Measurements from ENCODE around the gene NEK6.

NEK6 gene

DNA sequence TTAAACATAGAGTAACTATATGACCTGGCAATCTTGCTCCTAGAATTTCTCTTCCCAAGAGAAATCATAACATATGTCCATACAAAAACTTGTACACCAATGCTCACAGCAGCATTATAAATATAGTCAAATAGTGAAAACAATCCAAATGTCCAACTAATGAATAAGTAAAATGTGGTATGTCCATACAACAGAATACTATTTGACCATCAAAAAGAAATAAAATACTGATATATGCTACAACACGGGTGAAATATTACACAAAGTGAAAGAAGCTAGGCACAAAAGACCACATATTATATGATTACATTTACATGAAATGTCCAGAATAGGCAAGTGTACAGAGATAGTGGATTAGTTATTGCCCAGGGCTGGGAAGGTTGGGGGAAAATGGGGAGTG is 116.1 kb downstream of the NEK6 start:
- DNase-seq (ENCODE audit: low read depth), result no peak

DNA sequence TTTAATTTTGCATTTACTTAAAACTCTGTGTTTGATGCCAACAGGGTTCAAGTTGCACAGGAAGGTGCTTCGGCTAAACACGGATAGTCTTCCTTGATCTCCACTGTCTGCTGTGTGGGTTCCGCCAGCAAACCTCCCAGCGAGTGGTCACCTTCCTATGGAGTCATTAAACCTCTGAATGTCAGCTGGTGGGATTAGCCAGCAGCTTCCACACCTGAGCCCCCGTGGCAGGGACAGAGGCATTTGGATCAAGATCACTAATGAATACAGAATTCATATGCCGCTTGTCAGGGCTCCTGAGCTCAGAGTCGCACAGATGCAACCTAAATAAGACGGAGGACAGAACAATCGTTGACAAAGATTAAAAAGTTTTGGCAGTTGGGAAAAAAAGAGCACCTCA is 118.0 kb downstream of the NEK6 start:
- no peak for DNase-seq (ENCODE audit: low read depth)

DNA sequence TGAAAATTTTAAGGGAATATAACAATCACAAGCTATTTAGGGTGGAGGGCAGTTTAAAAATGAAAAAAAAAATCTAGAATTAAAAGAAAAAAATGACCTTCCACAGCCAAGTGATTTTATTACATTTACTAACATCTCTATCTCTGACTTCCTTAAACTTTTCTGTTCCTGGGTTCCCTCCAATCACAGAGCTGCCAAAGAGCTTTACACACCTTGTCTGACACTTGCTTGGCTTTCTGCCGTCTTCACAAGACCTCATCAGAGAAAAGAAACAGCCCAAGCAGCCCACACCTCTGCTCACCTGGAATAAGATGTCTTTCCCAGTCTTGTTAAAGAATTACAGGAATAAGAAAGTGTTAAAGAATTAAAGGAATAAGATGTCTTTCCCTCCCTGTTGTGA is 118.6 kb downstream of the NEK6 start:
- DNase-seq (ENCODE audit: low read depth), result no peak

DNA sequence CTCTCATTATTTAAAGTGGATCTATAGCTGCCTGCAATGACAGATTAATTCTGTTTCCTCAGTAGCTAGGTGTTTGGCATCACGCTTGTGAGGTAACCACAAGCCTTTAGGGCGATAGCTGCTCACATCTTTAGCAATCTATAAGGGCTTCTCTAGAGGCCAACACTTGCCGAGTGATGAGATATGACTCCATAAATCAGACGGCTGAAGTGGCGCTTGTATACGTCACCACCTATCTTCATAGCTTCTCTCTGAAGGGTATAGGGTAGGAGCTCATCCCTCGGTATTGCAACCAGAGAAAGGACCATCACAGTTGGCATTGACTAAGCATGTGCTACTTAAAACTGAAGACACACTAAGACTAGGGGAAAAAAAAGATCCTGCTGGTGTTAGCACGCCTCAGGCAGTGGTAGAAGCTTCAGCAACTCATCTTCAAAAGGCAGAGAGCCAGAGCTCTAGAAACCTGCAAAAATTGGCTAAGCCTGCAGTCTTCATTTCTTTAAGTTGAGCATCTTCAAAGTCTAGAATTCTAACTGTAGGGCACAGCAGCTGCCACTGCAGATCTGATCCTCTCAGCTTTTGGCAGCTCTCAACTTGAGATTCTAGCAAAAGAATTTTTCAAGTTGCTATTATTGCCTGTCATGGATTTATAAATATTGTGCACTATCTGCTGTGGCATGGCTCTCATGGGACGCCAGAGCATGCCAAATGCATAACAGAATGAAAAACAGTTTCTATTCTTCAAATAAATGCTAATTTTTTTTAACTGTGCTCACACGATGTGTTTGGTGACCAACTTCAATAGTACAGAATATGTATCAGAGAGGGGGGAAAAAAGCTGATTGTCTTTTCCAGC is 120.0 kb downstream of the NEK6 start:
- DNase-seq (ENCODE audit: low read depth), result no peak

DNA sequence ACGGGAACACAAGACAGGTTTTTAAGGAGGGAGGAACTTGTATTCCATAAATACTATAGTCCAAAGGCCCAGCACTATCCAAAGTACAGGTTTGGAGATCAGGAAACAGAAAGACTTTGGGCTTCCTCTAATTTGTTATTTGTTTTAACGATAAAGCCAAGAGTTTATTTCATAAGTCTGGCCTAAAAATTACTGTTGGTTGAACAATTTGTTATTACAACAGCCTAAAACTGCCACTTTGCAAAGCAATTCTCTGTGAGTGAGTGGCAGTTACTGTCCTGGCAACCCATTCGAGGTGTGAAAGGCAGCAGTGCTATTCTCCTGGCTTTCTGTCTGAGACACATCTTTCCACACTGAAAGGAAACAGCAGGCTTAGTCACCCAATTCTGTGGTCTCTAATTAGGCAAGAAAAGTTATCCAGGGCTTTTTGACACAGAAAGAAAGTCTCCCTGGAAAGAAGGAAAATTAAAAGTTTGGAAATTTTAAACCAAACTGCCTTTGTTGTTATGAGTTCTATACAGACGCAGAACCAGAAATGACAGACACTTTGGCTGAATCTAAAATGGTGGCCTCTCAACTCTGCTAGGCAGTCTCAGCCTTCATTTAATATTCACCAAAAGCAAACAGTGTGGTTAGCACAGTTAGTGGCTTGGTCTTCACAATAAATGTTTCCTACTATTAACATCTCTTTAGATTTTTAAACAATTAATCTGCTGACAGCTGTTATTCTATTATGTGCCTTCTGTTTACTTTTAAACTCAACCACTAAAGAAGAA is 123.6 kb downstream of the NEK6 start:
- no peak for DNase-seq (ENCODE audit: low read depth)

DNA sequence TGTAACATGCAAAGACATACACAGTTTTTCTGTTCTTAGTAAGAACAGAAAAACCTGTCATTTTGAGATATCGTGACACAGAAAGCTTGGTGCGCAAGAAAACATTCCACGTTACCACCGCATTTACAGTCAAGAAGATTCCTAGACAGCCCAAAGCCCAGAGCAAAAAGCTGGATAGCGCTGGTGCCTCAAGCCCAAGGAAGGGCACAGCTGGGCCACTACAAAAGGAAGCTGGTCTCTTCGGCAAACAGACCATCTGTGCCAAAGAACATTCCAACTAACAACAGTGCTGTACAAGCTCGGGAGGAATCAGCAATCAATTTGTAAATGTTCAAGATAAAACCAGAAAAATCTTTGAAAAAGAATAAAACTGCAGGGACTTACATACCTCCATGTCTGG is 126.5 kb downstream of the NEK6 start:
- no peak for DNase-seq (ENCODE audit: low read depth)

DNA sequence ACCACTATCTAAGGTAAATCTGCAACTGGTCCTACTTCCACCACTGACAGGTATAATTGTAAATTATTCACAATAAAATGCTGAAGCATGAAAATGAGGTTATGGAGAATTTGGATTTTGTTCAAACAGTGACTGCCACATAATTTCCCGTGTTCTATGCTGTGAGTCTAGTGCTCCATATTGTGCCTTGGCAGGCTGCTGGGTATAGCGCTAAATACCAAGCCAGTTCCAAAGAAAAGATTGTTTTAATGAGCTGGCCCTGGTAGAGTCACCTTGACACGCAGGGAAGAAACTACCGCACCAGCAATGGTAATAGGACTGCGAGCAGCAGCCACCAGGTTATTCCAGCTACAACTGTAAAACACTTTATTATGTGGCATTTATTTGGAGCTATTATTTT is 127.1 kb downstream of the NEK6 start:
- no peak for DNase-seq (ENCODE audit: low read depth)

DNA sequence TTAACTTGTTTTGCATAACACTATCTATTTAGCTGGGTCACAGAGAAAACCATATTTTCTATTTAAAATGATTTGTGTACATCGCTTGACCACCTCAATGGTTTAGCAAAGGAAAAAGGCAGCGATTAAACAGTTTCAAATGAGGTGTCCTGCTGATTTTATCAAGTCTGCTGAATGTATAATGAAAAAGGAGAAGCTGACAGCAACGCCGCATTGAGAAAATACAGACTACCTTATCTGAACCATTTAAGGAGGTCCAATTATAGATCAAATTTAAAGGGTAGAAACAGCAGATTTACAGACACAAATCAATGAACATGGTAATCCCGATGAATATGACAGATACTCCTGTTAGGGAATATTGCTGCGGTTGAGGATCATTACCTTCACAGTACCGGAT is 127.9 kb downstream of the NEK6 start:
- no peak for DNase-seq (ENCODE audit: low read depth)

DNA sequence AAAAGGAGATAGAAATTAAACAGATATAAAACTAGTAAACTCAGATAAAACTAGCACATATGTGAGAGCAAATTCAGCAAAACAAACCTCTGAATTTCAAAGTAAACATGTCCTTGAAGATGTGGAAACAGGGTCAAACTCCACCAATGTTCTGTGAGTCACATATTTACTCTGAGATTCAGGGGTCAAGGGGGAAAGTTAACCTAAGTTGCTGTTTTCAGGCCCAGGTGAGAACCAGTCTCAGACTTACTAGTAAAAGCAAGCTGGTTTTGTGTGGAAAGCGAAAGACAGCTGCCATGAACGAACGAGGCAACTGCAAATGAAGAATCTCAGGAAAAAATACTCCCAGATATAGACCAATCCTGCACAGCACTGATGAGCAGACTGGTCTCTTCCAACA is 128.5 kb downstream of the NEK6 start:
- no peak for DNase-seq (ENCODE audit: low read depth)

DNA sequence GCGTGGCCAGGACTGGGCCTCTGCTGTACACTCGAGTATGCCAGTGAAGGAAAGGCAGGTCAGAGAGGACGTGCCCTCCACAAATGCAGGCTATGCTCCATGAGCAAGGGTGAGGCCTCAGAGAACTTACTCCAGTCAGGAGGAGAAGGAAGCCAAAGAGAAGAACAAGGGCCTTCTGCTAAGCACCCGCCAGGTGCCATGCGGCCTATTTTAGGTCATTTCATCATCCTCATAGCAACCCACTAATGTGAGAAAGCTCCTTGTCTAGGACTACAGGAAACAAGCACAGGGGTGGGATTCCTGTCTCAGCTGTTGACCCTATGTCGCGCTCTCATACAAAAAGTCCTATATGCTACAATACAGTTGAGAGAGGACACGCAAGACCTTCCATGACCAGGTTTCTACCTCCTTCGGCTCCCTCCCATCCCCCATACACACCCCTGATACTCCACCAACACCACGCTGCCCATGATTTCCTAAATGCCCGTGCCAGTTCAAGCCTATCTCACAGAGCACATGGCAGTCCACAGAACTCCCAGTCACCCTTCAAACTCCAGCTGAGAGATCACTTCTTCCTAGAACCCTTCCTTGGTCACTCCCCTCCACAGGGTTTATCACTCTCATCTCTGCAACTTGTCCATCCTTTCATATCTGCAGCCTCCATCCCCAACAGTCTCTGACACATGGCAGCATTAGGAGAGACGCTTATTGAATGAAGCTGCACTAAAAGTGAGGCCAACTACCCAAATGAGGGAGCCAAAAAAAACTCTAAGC is 130.7 kb downstream of the NEK6 start:
- no peak for DNase-seq (ENCODE audit: low read depth)

DNA sequence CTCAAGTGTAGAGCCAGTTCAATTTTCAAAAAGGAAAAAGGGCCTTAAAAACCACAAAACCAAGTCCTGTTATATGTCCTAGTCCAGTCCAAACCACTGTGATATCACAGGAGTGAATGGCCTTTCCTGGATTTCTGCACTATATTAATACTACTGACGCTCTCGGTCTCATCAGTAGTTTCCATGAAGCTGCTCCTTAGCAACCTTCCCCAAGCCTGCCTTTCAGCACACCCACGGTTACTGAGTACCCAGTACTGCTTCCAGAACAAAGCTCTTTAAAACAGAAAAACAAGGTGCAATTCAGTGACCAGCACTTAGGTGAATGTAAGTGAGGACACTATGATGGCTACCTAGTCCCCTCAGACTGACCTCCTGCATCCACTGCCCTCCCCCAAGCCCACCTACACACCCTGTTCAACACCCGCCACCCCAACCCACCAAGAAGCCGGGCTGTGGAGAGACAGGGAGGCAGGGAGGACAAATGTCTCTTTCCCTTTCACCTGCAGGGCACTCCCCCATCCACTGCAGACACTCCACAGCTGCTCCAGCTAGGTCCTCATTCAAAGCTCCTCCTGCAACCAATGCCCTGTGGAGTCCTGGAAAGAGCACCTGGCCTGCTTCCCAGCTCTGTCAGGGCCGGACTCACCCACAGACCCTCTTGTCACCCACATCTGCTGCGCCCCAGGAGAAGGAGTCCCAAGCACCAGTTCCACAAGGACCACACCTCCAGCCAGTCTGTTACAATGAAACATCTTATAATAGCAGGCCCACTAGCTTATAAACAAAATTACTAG is 131.6 kb downstream of the NEK6 start:
- no peak for DNase-seq (ENCODE audit: low read depth)

DNA sequence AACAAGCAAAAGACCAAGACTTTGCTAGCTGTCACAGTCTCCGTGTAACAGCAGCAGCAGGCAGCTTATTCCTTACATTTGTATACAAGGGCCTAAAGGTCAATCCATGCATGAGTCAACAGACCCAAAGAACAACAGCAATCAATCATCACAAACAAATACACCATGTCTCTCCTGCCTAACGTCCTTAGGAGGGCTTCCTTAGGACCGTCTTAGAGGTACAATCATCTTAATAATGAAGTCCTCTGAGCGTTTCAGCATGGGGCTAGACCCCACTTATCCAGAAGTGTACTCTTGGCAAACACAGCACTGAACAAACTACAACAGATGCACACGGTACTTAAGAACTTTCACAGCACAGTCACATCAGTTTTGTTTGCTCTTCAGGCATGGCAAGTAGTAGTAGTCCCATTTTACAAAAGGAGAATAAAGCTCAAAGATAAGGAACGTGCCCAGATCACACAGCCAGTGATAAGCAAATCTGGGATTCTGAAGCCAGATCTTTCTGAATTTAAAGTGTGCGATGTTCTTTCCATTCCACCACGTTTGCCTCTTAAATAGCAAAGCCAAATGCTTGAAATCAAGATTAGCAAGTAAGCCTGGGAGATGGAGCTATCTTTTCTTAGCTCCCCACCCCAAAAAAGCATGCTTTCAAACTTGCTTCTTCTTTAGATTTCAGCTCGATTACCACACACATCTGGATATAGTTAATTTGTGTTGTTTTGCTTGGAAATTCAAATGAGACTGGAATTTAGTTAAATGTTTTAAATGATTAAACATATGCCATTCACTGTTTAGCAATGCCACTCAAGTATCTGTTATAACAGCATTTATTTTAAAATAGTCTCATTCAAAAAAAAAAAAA is 133.3 kb downstream of the NEK6 start:
- DNase-seq (ENCODE audit: low read depth), result no peak

DNA sequence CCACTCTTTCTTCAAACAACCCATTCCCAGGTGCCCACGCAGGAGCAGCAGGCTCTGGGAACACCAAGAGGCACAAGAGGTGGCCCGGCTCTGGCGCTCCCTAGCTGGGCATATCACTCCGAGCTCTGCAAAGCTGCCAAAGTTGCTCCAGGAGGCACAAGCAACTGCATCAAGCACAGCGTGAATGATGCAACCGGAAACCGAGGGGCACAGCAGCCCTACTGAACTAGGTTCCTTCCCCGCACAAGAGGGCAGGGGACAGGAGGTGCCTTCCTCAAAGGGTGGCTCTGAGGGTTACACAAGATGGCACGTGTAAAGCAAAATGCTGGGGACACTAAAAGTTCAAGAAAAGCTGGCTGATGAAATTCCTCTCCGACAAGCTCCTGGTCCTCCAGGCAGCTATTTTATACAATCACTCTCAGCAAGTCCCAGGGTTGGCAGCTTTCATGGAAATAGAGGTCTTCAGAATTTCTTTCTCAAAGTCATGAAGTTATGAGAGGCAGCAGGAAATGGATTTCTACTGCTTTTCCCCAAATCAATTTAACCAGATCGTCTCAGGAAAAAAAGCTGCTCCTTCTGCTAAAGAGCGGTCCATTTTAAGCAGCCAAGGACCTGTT is 134.6 kb downstream of the NEK6 start:
- no peak for DNase-seq (ENCODE audit: low read depth)

DNA sequence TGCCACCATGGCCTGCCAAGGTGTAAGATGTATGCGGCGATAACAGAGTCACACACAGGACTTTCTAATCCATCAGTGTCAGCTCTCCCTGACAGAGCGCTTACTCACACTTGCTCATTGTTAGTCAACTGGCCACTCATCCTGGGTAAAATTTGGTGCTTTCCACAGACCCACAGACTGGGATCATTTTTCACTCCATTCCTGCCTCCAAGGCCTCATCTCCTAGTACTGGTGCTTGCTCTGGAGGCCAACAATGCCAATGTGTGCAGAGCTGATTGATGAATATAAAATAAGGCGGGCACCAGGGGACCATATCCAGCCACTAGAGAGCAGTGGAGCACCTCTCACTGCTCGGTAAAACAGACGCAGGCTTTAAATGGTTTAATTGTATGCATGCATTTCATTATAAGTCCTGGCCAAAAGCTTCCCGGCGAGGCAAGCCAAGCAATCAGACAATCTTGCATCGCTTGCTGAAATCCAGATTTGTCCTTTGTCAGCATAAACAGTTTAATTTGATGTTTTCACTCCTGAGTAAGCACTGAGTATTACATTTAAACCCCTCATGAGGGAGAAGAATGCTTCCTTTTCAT is 135.2 kb downstream of the NEK6 start:
- DNase-seq (ENCODE audit: low read depth), result peak; percentile 55

DNA sequence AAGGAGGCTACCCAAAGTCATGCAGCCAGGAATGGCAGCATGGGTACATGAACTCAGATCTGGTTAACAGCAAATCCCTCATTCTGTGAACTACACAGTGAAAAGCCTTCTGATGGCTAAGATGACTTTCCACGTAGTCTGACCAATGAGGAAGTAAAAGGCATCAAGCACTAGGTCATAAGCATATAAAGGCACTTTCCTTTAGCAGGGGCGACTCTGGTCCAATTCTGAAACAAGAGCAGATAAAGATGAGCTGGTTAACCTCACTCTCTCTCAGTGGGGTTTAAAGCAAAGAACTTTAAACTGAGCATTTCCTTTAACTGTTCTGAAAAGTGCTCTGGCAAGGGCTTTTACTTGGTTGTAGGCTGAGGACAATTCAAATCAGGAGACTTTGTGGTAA is 136.4 kb downstream of the NEK6 start:
- no peak for DNase-seq (ENCODE audit: low read depth)

DNA sequence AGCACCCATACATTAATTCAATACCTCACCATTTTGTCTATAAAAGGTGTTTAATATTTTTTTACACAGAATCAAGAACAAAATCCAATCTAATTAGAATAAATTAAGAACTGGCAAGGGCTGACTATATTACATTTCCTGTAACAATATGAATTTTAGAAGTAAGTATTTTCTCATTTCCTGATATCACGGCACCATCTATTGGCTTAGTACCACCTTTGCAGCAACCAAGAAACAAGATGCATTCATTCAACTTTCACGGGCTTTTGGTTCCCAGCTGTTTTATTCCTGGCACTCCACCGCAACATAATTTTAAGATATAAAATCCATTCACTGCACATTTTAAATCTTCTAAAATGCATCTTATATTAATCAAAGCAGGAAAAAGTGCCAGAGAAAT is 136.8 kb downstream of the NEK6 start:
- no peak for DNase-seq (ENCODE audit: low read depth)

DNA sequence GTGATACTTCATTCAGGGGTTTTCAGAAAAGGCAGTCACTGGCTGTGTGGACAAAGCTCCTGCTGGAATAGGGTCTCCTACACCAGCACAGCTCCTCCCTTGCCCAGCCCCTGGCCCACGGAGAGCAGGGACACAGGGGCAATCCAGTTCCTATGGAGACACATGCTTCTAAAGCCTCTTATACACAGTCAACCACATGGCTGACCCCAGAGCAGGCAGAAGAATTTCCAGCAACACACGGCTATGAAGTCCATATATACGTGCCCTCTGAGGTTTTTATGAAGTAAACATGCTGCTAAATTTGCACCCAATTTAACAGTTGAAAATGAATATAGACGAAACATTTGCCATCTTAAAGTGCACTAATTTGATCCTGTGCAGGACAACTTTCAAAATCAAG is 138.1 kb downstream of the NEK6 start:
- DNase-seq (ENCODE audit: low read depth), result no peak

DNA sequence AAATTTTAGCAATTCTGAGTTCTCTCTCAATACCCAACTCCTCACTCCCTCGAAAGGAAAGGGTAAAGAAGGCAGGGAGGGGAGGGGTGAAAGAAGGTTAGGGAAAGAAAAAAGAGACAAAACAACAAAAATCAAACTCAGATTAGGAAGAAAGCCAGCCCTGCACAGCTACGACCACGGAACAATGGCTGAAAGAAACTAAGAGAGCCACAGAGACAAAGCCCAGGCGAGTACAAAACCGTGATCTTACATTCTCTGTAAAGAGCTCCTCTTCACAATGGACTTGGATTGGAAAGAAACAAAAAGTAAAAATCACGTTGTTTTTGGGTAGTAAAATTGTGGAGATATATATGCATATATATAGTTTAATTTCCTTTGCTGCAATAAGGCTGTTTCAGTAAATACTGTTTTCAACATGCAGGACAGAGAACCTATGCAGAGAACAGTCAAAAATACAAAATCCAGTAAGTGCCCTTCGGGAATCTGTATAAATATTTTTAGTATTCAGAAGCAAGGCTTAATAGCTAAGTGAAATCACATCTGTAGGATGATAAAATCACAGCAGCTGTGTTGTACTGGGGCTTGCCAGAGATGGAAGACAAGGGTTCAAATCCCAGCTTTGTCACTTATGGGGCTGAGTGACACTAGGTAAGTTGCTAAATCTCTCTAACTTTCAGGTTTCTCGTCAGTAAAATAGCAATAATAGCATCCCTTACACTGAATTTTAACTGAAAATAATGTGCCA is 140.6 kb downstream of the NEK6 start:
- no peak for DNase-seq (ENCODE audit: low read depth)

DNA sequence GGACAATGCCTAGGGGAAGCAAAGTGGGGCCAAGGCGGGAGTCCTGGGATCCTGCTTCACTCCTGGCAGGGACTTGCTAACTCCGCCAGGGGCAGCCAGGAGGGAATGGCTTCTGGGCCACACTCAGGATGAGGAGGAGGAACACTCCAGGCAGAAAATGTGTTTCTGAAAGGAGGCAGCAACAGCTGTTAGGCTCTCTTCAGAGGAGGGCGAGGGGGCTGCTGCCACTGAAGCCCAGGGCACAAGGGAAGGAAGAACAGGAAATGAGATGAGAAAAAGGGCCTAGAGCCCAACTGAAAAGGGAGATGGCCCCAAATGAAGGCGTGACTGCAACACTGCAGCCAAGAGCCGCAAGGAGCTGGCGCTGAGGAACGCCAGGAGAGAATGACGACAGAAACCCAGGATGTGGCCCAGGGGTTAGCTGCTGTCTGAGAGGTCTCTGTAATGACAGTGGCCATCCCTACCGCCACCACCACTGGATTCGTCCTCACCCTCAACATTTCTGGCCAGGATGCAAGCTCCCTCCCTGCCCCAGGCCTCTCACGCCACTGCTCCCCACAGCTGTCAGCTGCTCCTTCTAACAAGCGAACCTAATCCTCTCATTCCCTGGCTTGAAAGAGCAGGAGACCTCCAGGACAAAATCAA is 141.7 kb downstream of the NEK6 start:
- DNase-seq (ENCODE audit: low read depth), result no peak
